Breast epithelium (tissue), 4 donors: ENCODE data around the gene PRIM1. TPM values are rescaled to one million over a fixed set of nuclear protein-coding genes. Genes with fewer than 3 reads are reported as not detected.

Source experiments
- DNase-seq, 2 donors: peaks; one replicate each; pipeline ENCODE4 v3.0.0-alpha.2; 2019; ENCODE audit warnings: low spot score in 2 of 2
- H3K27ac ChIP-seq, 2 donors: fragments of 200-600 bp; sonication (generic) in 1 of 2; one replicate each; pipeline ENCODE4 v1.5.1; 2016 to 2019; ENCODE audit warnings: mild to moderate bottlenecking in 1 of 2
- H3K27me3 ChIP-seq, 2 donors: fragments of 200-600 bp; sonication (generic) in 1 of 2; one replicate each; pipeline versions ENCODE4 v1.5.1 to v1.6.0; 2017 to 2019; ENCODE audit warnings: control low read depth in 1 of 2, mild to moderate bottlenecking in 1 of 2
- H3K36me3 ChIP-seq: fragments of 200-600 bp; one replicate; pipeline ENCODE4 v1.5.1; 2019
- H3K4me1 ChIP-seq, 2 donors: fragments of 200-600 bp; sonication (generic); one replicate each; pipeline ENCODE4 v1.5.1; 2016 to 2019; ENCODE audit warnings: control low read depth in 1 of 2
- H3K4me3 ChIP-seq, 3 donors: fragments of 200-600 bp; sonication (generic); 1 replicate in 2 of 3; 2 replicates in 1 of 3; pipeline ENCODE4 v1.5.1; 2016 to 2019; ENCODE audit warnings: mild to moderate bottlenecking in 3 of 3, moderate library complexity in 2 of 3
- H3K9me3 ChIP-seq, 2 donors: fragments of 200-600 bp; sonication (generic) in 1 of 2; one replicate each; pipeline ENCODE4 v1.5.1; 2016 to 2019; ENCODE audit warnings: control low read depth in 1 of 2
- CTCF ChIP-seq, 3 donors: fragments of 450-650 bp; IDR thresholded peaks; one replicate each; pipeline ENCODE4 v1.5.1; 2016 to 2017; ENCODE audit warnings: antibody characterized with exemption in 3 of 3, mild to moderate bottlenecking in 3 of 3, moderate library complexity in 3 of 3
- POLR2A ChIP-seq: fragments of 450-650 bp; IDR thresholded peaks from one replicate; pipeline ENCODE4 v1.6.1; 2016; ENCODE audit warnings: antibody characterized with exemption, mild to moderate bottlenecking, moderate library complexity
- POLR2AphosphoS5 ChIP-seq, 3 donors: sonication (generic); formaldehyde crosslinking; IDR thresholded peaks; one replicate each; pipeline ENCODE4 v1.6.1; 2017; ENCODE audit warnings: antibody characterized with exemption in 3 of 3
- intact Hi-C: fragments of 100-400 bp; cut with DNase I; formaldehyde crosslinking; loops from one replicate; pipeline ENCODE4 v1.15.1; 2023; ENCODE audit warnings: low total_unique reads
- total RNA-seq, 3 donors: library from RNA; depleted of rRNA; stranded (reverse); fragments of >200 nt; gene quantifications; one replicate each; pipeline ENCODE4 v1.1.0, GENCODE V29; 2016

PRIM1 gene
- total RNA-seq, 3 donors from 2014 or later = 7.9 to 13.0 (median 8.3) TPM

DNA sequence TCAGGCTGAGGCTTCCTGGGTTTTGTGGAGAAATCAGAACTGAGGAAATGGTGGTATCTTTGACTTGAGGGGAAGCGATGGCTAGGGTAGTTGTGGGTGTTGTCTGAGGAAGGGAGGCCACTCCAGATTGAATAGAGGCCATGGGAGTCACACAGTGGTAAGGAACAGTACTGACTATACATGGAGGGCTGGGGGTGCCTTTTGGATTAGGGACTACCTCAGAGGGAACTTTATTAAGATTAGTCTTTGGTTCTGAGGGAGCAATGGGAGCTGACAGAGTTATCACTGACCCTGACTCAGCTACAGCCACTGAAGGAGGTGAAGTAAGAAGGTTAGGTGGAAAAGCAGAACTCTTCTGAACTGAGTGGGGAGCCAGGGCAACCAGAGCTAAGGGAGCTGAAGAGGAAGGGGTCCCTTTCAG lies 31.4 kb downstream of the PRIM1 start:
- Histone ChIP-seq H3K4me3 (peak overlapping the region in 1 of 3 donors; percentile 97), H3K36me3 (no peaks in the 10 kb centered on the region), H3K27me3 (no peaks in the 10 kb centered on the region), H3K27ac (peak overlapping the region; percentile 74 to 97), H3K9me3 (no peaks in the 10 kb centered on the region), H3K4me1 (peaks cover 10 to 42% of the 10 kb centered on the region in 2 donors)
- DNase-seq = no peak
- intact Hi-C loops = no loop called here
- no peak for TF ChIP-seq POLR2A
- TF ChIP-seq POLR2AphosphoS5 (IDR thresholded peaks at IDR 0.05) = no peak
- TF ChIP-seq CTCF (IDR thresholded peaks at IDR 0.05) = no peak

DNA sequence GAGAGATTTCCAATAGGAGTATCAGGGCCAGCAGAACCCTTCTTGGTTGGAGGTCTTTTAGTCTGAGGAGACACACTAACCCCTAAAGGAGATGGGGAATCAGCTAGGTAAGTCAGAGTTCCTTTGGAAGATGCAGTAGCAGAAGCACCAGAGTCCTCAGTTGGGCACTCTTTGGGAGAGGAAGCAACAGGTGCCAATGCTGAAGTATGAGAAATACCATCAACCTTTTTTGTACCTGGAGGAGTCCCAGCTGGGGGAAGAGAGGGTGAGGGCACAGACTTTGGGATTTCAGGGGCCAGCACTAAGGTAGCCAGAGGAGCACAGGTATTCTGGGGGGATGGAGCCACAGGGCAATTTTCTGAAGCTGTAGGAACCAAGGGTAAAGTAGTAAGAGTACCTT lies 33.1 kb downstream of the PRIM1 start:
- no peak for DNase-seq
- TF ChIP-seq CTCF (IDR thresholded peaks at IDR 0.05) = no peak
- TF ChIP-seq POLR2A = no peak
- TF ChIP-seq POLR2AphosphoS5 (IDR thresholded peaks at IDR 0.05) = no peak
- no peaks in the 10 kb centered on the region for H3K27me3 ChIP-seq
- no peak overlapping the region for H3K4me3 ChIP-seq
- peaks cover 10 to 42% of the 10 kb centered on the region in 2 donors for H3K4me1 ChIP-seq
- H3K9me3 ChIP-seq = no peaks in the 10 kb centered on the region
- H3K27ac ChIP-seq = peak overlapping the region; percentile 5 to 97
- intact Hi-C loops = no loop called here
- H3K36me3 ChIP-seq = no peaks in the 10 kb centered on the region

DNA sequence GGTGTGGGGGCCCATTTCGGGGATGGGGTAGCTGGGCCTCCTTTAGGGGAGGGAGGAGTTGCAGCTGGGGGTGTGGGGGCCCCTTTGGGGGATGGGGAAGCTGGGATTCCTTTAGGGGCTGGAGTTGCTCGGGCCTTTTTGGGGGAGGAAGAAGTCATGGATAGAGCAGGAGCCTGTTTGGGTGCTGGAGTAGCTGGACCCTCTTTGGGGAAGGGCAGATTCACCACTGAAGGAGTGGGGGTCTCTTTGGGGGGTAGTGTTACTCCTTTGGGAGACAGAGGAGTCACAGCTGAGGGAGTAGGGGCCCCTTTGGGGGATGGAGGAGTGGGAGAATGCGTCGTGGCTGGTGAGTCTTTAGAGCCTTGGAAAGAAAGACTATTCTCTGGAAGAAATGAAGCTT lies 33.5 kb downstream of the PRIM1 start:
- Histone ChIP-seq H3K27ac (peak overlapping the region; percentile 42 to 97), H3K4me1 (peaks cover 10 to 42% of the 10 kb centered on the region in 2 donors), H3K27me3 (no peaks in the 10 kb centered on the region), H3K36me3 (no peaks in the 10 kb centered on the region), H3K4me3 (no peak overlapping the region), H3K9me3 (no peaks in the 10 kb centered on the region)
- no peak for DNase-seq
- TF ChIP-seq CTCF (IDR thresholded peaks at IDR 0.05) (no peak), POLR2A (no peak), POLR2AphosphoS5 (IDR thresholded peaks at IDR 0.05) (no peak)
- intact Hi-C loops = no loop called here

- H3K4me1 ChIP-seq = peaks cover 10 to 37% of the 10 kb centered on the region in 2 donors
- H3K27ac ChIP-seq = peak overlapping the region; percentile 42 to 97
- no peaks in the 10 kb centered on the region for H3K36me3 ChIP-seq
- no peak for DNase-seq
- TF ChIP-seq CTCF (IDR thresholded peaks at IDR 0.05) (no peak), POLR2A (no peak)
- H3K27me3 ChIP-seq = no peaks in the 10 kb centered on the region
- intact Hi-C loops = no loop called here
- no peaks in the 10 kb centered on the region for H3K9me3 ChIP-seq
- no peak overlapping the region for H3K4me3 ChIP-seq
Observed at GRCh38 chr12:56718149-56718548, 34.0 kb downstream of the PRIM1 start.

DNA sequence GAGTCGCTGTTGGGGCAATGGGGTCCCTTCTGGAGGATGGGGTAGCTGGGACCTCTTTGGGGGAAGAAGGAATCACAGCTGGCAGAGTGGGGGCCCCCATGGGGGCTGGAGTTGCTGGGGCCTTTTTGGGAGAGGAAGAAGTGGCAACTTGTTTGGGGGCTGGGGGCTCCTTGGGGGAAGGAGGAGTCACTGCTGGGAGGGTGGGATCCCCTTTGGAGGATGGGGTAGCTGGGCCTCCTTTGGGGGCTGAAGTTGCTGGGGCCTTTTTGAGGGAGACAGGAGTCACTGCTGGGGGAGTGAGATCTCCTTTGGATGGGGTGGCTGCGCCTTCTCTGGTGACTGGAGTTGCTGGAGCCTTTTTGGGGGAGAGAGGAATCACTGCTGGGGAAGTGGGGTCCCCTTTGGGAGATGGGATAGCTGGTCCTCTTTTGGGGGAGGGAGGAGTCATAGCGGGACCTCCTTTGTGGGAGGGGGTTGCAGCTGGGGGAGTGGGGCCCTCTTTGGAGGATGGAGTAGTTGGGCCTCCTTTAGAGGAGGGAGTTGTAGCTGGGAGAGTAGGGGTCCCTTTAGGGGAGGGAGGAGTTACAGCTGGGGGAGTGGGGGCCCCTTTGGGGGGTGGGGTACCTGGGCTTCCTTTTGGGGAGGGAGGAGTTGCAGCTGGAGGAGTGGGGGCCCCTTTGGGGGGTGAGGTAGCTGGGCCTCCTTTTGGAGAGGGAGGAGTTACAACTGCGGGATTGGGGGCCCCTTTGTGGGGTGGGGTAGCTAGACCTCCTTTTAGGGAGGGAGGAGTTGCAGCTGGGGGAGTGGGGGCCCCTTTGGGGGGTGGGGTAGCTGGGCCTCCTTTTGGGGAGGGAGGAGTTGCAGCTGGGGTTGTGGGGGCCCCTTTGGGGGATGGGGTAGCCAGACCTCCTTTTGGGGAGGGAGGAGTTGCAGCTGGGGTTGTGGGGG lies 34.9 kb downstream of the PRIM1 start:
- intact Hi-C loops = no loop called here
- TF ChIP-seq POLR2A (no peak), CTCF (IDR thresholded peaks at IDR 0.05) (no peak), POLR2AphosphoS5 (IDR thresholded peaks at IDR 0.05) (no peak)
- Histone ChIP-seq H3K4me3 (no peak overlapping the region), H3K4me1 (peaks cover 10 to 33% of the 10 kb centered on the region in 2 donors), H3K9me3 (no peaks in the 10 kb centered on the region), H3K36me3 (no peaks in the 10 kb centered on the region), H3K27me3 (no peaks in the 10 kb centered on the region), H3K27ac (peak overlapping the region in 1 of 2 donors; percentile 28)
- DNase-seq = no peak
